HepG2 (cell line): Measurements from ENCODE around the gene SKP1. TPM values are rescaled to one million over a fixed set of nuclear protein-coding genes. Genes with fewer than 3 reads are reported as not detected.

Experiments
- BCL6 ChIP-seq: IDR thresholded peaks from 2 replicates; pipeline ENCODE4 v1.6.1; 2016; ENCODE audit warnings: missing genetic modification reagents, missing compliant biosample characterization
- ELF4 ChIP-seq: sonication (generic); formaldehyde crosslinking; IDR thresholded peaks from 2 replicates; pipeline ENCODE4 v1.5.0; 2020; ENCODE audit warnings: missing genetic modification reagents, mild to moderate bottlenecking, moderate library complexity, borderline replicate concordance
- HHEX ChIP-seq: IDR thresholded peaks from 2 replicates; pipeline ENCODE4 v1.6.1; 2016; ENCODE audit warnings: control low read depth
- HMGXB3 ChIP-seq: sonication (generic); formaldehyde crosslinking; IDR thresholded peaks from 2 replicates; pipeline ENCODE4 v1.4.0; 2020; ENCODE audit warnings: missing genetic modification reagents, borderline replicate concordance
- JUNB ChIP-seq: sonication (generic); formaldehyde crosslinking; IDR thresholded peaks from 2 replicates; pipeline ENCODE4 v1.8.0; 2022; ENCODE audit warnings: missing genetic modification reagents, mild to moderate bottlenecking, borderline replicate concordance
- JUND ChIP-seq: sonication (generic); formaldehyde crosslinking; IDR thresholded peaks from 2 replicates; pipeline ENCODE4 v1.8.0; 2022; ENCODE audit warnings: mild to moderate bottlenecking, missing genetic modification reagents
- MYC ChIP-seq: sonication (generic); formaldehyde crosslinking; IDR thresholded peaks from 2 replicates; pipeline ENCODE4 v1.9.0; 2021; ENCODE audit warnings: missing genetic modification reagents, borderline replicate concordance
- MYNN ChIP-seq: sonication (generic); formaldehyde crosslinking; IDR thresholded peaks from 2 replicates; pipeline ENCODE4 v1.4.0; 2020; ENCODE audit warnings: mild to moderate bottlenecking, low read depth, missing genetic modification reagents
- NFE2L2 ChIP-seq: fragments of 150-350 bp; IDR thresholded peaks from 2 replicates; pipeline ENCODE4 v1.6.1; 2014; ENCODE audit warnings: low read length
- RBM22 ChIP-seq: fragments of 200-400 bp; formaldehyde crosslinking; optimal IDR thresholded peaks from 2 replicates; pipeline ENCODE3; 2017; ENCODE audit warnings: mild to moderate bottlenecking, low read length, moderate library complexity
- RFX5 ChIP-seq: IDR thresholded peaks from 2 replicates; pipeline ENCODE4 v1.6.1; 2011; ENCODE audit warnings: low read depth, low read length, improper control_type of control experiment
- SMYD3 ChIP-seq: sonication (generic); formaldehyde crosslinking; IDR thresholded peaks from 2 replicates; pipeline ENCODE4 v1.8.1; 2023; ENCODE audit warnings: mild to moderate bottlenecking, missing genetic modification reagents
- SNAPC4 ChIP-seq: sonication (generic); formaldehyde crosslinking; IDR thresholded peaks from 2 replicates; pipeline ENCODE4 v1.4.0; 2020; ENCODE audit warnings: mild to moderate bottlenecking, missing genetic modification reagents
- TAF15 ChIP-seq: fragments of 200-400 bp; formaldehyde crosslinking; IDR thresholded peaks from one replicate; pipeline ENCODE4 v1.6.1; 2018; ENCODE audit warnings: mild to moderate bottlenecking, low read depth, low read length; ENCODE audit not compliant: poor library complexity, severe bottlenecking
- THAP11 ChIP-seq: IDR thresholded peaks from 2 replicates; pipeline ENCODE4 v1.6.1; 2016; ENCODE audit warnings: missing biosample characterization, missing genetic modification reagents
- ZNF160 ChIP-seq: sonication (generic); formaldehyde crosslinking; IDR thresholded peaks from 2 replicates; pipeline ENCODE4 v1.8.0; 2022; ENCODE audit warnings: mild to moderate bottlenecking, inconsistent platforms, missing genetic modification reagents
- ZNF547 ChIP-seq: sonication (generic); formaldehyde crosslinking; IDR thresholded peaks from 2 replicates; pipeline ENCODE4 v1.5.1; 2020; ENCODE audit warnings: mild to moderate bottlenecking, missing genetic modification reagents
- ZNF564 ChIP-seq: sonication (generic); formaldehyde crosslinking; IDR thresholded peaks from 2 replicates; pipeline ENCODE4 v1.8.1; 2023; ENCODE audit warnings: mild to moderate bottlenecking, missing genetic modification reagents
- ZNF776 ChIP-seq: sonication (generic); formaldehyde crosslinking; IDR thresholded peaks from 2 replicates; pipeline ENCODE4 v1.4.0; 2020; ENCODE audit warnings: mild to moderate bottlenecking, missing genetic modification reagents
- polyA plus RNA-seq, 8 experiments: library from polyadenylated mRNA; depleted of rRNA in 3 of 8; stranded (reverse) in 7 of 8; unstranded in 1 of 8; fragments of >200 nt; fragmentation: Illumina TruSeq in 4 of 8; extraction: Trizol in 4 of 8; gene quantifications; 2 replicates each; pipeline versions ENCODE4 v1.2.1 to v1.2.3, GENCODE V29; 2011 to 2016; ENCODE audit warnings: low read depth in 4 of 8, missing spikeins in 1 of 8, mixed read lengths in 1 of 8; ENCODE audit not compliant: insufficient read depth in 1 of 8
- total RNA-seq, 5 experiments: library from RNA; depleted of rRNA; stranded (reverse); fragments of >200 nt; fragmentation: Illumina TruSeq; extraction: Trizol; gene quantifications; 2 replicates each; pipeline ENCODE4 v1.2.3, GENCODE V29; 2016; ENCODE audit warnings: low read depth in 1 of 5

The SKP1 gene
- total and polyA plus RNA-seq, 2 of the 13 experiments (the other 11 are each of a cell fraction or from before 2014, with no cell fraction given): 134 to 340 TPM

GRCh38 chr5:134177369-134178095 is 782 bp upstream of the SKP1 start (continued):
- TF ChIP-seq ZNF547 (CRISPR knock-in tag): no peak
- TF ChIP-seq MYNN (CRISPR knock-in tag): no peak
- no peak for TF ChIP-seq RFX5
- no peak for TF ChIP-seq JUNB
- no peak for TF ChIP-seq RBM22
- TF ChIP-seq TAF15: no peak
- no peak for TF ChIP-seq SMYD3 (CRISPR knock-in tag)
- TF ChIP-seq MYC (CRISPR knock-in tag): peak; percentile 48; the same call in 1 of the 2 replicates
- no peak; the same call in 1 of the 2 replicates for TF ChIP-seq ZNF564 (CRISPR knock-in tag)
- TF ChIP-seq JUND: no peak; the same call in 1 of the 2 replicates
- TF ChIP-seq BCL6: no peak
- peak; percentile 11; the same call in 1 of the 2 replicates for TF ChIP-seq THAP11
- no peak for TF ChIP-seq HHEX
- 0 out of 2 replicates have a peak, but pooled peaks have one; percentile 3 for TF ChIP-seq HMGXB3
- no peak for TF ChIP-seq ELF4
- TF ChIP-seq ZNF160 (CRISPR knock-in tag): no peak
- no peak for TF ChIP-seq SNAPC4
- TF ChIP-seq ZNF776 (CRISPR knock-in tag): no peak
- TF ChIP-seq NFE2L2: no peak
